Activated gamma-delta T cell treated with Interleukin-2 at 50 U/mL for 16 hours (primary cell): Measurements from ENCODE around the gene INS.
"Not testable (repeated sequence)": the region's sequence is repeated elsewhere in the genome, so short reads cannot be mapped to it uniquely, and the experiment has no call there.

ENCODE experiments used
- DNase-seq: peaks from one replicate; pipeline ENCODE4 v3.0.0-alpha.2; 2020

Gene INS

DNA sequence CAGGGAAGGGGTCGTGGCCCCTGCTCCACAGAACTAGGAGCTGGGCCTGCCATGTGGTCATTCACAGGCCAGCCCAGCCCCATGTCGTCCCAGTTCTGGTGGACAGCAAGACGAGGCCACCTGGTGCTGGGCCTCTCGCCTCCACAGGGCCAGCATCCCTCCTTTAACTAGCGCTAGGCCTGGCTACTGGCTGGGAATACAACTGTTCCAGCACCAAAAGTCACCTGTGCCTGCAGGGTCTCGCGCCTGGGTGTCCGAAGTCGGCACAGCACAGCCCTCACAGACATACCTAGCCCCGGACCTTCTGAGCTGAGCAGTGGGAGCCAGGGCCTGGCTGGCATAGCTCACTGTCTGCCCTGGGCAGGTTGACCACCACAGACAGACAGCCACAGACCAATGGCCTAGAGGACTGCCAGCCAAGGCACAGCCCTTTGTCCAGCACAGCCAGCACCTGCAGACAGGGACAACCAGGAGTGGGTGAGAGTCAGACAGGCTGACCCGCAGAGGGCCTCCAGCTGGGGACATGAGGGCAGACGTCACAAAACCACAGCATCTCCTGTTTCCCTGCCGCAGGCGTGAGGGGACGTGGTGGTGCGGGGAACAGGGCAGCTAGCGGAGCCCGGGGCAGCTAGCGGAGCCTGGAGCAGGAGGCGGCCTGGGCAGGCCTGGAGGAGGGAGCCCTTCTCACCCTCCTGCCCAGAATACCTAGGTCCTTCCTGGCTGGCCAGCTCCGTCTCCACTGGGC is 37.8 kb upstream of the INS start:
- DNase-seq, result no peak

- DNase-seq, result no peak
Measured at GRCh38 chr11:2197771-2198520, 36.9 kb upstream of the INS start.

DNA sequence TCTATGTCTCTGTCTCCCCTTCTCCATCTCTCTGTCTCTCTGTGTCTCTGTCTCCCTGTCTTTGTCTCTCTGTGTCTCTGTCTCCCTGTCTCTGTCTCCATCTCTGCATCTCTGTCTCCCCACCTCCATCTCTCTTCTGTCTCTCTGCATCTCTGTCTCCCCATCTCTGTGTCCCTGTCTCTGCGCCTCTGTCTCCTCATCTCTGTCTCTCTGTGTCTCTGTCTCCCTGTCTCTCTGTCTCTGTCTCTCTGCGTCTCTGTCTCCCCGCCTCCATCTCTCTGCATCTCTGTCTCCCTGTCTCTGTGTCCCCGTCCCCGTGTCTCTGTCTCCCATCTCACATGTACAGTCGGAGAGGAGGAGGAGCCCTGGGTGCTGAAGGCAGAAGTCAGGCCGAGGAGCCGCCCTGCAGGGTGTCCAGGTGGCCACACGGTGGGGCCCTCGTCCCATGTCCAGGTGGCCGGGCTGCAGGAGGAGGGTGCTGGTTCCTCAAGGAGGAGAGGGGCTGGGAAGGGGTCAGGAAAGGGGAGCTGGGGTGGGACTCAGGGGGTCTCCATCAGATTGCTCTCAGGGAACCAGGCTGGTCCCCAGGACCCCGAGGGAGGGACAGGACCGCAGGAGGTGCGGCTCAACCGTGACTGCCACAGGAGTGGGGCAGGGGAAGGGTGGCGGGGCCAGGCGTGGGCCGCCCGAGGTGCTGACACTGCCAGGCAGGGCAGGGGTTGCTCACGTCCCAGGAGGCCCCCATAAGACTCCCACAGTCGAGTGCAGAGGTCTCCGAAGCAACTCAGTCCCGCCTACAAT is 36.2 kb upstream of the INS start:
- DNase-seq, result peak; percentile 68

DNA sequence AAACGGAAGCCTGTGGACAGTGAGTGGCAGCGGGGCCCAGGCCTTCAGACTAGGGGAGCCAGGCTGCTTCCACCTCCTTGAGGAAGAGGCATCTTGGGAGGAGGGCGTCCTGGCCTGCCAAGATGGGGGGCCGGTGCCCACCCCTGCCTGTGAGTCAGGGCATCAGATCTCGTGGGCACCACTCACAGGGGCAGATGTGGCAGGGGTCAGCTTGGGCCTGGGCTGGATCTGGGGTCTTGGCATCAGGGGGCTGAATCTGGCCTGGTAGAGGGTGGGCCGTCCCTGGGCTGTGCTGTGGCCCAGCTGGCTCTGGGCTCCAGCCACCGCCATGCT is 34.7 kb upstream of the INS start:
- DNase-seq, result no peak

DNA sequence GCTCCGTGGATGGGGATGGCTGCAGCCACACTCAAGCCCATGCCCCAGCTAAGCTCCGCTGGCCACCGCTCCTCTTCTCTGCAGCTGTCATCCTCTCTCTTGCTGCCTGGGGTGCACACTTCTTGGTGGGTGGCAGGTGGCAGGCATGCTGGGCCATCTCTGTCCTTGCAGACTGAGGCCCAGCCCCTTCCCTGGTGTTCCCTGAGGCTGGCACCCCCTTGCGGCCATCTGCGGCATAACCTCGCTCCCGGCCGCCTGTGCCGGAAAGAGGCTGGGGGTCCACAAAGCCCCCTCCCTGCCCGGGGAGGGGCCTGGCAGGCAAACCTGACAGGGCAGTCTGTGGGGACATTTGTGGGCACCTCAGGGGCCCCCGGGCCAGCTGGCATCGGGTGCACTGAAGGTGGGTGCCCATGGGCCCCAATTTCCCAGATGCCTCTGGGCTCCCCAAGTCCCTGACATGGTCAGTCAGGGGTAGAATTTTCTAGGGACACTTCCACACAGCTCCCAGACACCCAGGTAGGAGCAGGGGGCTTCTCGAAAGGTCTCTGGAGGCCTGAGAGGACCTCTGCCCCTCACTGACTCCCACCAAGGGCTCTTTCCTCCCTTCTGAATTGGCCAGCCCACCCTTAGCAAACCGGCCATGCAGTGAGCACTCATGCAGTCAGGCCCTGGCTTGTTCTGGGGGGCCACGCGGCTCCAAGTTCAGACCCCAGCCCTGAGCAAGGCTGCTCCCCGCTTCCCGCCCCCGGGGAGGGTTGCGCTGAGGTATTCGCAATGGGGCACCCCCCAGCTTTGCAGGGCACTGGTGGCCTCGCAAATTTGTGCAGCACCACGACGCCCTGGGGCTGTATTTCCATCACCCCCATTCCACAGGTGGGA is 34.1 kb upstream of the INS start:
- DNase-seq, result peak; percentile 38

DNA sequence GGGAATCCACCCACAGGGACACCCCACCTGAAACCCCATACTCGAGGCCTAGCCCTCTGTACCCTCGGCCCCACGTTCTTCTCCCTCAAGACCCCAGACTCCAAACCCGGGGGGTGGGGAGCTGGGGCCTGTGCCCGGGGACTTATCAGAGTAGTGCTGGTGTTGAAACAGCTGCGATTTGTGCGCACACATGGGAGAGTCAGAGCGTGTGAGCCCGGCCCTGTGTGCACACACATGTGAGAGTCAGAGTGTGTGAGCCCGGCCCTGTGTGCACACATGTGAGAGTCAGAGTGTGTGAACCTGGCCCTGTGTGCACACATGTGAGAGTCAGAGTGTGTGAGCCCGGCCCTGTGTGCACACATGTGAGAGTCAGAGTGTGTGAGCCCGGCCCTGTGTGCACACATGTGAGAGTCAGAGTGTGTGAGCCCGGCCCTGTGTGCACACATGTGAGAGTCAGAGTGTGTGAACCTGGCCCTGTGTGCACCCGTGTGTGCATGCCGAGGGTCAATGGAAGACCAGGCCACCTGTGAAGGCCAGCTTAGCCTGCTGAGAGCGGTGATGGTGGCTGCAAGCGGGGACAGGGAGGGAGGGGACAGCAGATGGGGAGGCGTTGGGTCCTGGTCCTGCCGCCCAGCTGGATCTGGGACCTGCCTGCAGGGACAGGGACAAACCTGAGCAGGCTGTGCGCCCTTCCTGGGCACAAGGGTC is 33.0 kb upstream of the INS start:
- DNase-seq, result not testable (repeated sequence)

GRCh38 chr11:2193099-2193887 is 32.3 kb upstream of the INS start:
- DNase-seq, result no peak

GRCh38 chr11:2192435-2192834 is 31.4 kb upstream of the INS start:
- no peak for DNase-seq

DNA sequence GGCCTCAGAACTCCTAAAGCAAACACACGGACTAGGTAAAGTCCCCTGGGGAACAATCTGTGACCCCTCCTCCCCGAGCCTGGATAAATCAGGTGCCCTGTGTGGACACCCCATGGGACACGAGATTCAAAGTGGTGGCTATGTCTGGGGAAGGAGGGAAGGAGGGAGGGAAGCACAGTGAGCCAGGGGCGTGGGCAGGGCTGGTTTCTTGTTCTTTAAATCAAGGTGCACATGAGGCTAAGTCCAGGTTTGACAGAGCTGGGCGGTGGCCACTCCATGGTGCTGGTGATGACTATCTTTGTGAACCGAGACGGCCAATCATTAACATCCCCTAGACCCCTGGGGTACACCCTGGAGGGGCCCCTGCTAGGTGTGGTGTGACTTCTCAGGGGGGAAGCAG is 30.9 kb upstream of the INS start:
- DNase-seq, result no peak

- DNase-seq, result no peak
Measured at GRCh38 chr11:2190657-2191471, 29.9 kb upstream of the INS start.

- no peak for DNase-seq
Measured at GRCh38 chr11:2189938-2190656, 29.1 kb upstream of the INS start.

GRCh38 chr11:2188745-2189144 is 27.7 kb upstream of the INS start:
- DNase-seq, result no peak

DNA sequence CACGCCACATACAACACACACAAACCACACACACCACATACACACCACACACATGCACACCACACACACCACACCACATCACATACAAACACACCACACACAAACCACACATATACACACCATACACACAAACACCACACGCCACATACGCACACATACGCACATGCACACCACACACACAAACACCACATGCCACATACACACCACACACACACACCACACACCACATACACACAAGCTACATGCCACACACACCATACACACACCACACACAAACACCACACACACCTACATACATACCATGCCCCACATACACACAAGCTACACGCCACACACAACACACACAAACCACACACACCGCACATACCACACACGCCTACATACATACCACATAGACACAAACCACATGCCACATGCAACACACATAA is 26.3 kb upstream of the INS start:
- DNase-seq, result no peak

GRCh38 chr11:2186669-2187279 is 25.8 kb upstream of the INS start:
- peak; percentile 41 for DNase-seq

- DNase-seq, result no peak
Measured at GRCh38 chr11:2185324-2186085, 24.5 kb upstream of the INS start.

DNA sequence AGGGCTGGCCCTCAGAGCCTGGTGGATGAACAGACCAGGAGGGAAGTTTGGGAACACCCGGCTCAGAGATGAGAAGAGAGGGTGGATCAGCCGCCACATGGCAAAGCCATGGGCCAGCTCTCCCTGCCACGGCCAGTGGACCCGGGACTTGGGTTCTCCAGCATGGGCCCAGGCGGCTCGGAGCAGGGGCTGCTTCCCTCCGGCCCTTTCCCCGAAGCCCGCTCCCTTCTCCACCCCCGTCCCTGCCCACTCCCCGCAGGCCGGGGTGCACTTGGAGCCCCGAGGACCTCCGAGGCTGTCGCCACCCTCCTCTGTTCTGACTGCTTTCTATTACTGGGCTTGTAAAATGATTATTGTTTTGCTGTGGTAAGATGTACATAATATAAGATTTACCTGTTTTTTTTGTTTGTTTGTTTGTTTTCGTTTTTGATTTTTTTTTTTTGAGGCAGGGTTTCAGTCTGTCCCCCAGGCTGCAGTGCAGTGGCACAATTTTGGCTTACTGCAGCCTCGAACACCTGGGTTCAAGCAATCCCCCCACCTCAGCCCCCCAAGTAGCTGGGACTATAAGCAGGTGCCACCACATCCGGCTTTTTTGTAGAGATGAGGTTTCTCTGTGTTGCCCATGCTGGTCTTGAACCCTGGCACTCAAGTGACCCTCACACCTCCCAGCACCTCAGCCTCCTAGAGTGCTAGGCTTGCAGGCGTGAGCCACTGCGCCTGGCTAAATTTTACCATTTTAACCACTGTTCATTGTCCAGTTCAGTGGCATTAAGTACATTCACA is 21.9 kb upstream of the INS start:
- no peak for DNase-seq

DNA sequence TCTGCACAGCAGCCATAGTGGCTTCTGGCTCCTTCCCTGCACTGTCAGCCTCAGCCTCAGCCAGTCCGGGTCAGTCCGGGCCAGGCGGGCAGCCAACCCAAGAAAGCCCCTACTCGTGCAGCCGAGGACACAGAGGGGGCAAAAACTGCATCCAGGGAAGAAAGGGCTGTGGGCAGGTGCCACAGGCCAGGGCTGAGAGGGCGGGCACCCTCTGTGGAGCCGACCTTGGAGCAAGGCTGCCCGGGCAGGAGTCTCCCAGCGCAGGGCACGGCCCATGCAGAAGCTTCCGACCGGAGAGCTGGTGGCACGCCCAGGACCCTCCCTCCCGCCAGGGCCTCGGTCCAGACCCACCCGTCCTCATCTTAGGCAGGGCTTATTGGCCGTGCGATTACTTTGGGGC is 21.1 kb upstream of the INS start:
- DNase-seq, result no peak
